AG04449 (cell line): Measurements from ENCODE around the gene NCAPH2.
A peak's percentile ranks its signal among the peaks of the same experiment; 100 is the strongest.

Source experiments
- CTCF ChIA-PET: fragments of 350-600 bp; formaldehyde crosslinking; extraction: SDS; loops from one replicate; lab custom pipeline; 2021; ENCODE audit warnings: antibody characterized with exemption; lab: Yijun Ruan, JAX
- POLR2A ChIA-PET: fragments of 400-600, 350-600 bp; formaldehyde crosslinking; extraction: SDS; loops from one replicate; lab custom pipeline; 2020; ENCODE audit warnings: antibody characterized with exemption, inconsistent platforms; lab: Yijun Ruan, JAX
- DNase-seq: peaks from one replicate; pipeline ENCODE4 v3.0.0-alpha.2; 2010; ENCODE audit warnings: low read depth, low spot score
- H3K4me3 ChIP-seq: 2 replicates; pipeline ENCODE4 v1.5.1; 2011; ENCODE audit warnings: low read depth, mild to moderate bottlenecking, control low read depth, low read length
- TF ChIP-seq, protein P1 (sequence below): IDR thresholded peaks from one replicate; pipeline ENCODE4 v1.5.1; 2011; ENCODE audit warnings: mild to moderate bottlenecking, moderate library complexity, low read length, control low read depth, inconsistent platforms; ENCODE audit not compliant: insufficient read depth; ENCODE audit errors: missing control alignments

The NCAPH2 gene

DNA sequence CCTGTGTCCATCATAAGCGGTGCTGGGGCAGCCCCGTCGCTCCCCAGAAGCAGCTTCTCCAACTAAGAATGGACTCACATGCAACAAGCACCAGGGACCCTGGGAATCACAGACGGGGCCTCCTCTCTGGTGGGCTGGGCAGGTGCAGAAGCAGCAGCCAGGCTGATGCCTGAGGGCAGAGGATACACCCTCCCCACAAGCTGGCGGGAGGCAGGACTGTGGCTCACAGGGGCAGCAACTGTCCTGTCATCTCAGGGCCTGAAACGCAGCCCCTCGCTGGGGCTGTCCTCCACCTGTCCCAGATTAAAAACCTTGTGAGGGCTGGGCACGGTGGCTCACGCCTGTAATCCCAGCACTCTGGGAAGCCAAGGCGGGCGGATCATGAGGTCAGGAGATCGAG is 30.1 kb upstream of the NCAPH2 start:
- CTCF ChIA-PET = interaction anchor here (2.0 kb wide), 1 partner anchor 48 kb away, joined by 8 read pairs; the partner anchor contains the start of gene SCO2
- TF ChIP-seq, protein P1, sequence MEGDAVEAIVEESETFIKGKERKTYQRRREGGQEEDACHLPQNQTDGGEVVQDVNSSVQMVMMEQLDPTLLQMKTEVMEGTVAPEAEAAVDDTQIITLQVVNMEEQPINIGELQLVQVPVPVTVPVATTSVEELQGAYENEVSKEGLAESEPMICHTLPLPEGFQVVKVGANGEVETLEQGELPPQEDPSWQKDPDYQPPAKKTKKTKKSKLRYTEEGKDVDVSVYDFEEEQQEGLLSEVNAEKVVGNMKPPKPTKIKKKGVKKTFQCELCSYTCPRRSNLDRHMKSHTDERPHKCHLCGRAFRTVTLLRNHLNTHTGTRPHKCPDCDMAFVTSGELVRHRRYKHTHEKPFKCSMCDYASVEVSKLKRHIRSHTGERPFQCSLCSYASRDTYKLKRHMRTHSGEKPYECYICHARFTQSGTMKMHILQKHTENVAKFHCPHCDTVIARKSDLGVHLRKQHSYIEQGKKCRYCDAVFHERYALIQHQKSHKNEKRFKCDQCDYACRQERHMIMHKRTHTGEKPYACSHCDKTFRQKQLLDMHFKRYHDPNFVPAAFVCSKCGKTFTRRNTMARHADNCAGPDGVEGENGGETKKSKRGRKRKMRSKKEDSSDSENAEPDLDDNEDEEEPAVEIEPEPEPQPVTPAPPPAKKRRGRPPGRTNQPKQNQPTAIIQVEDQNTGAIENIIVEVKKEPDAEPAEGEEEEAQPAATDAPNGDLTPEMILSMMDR = no peak
- DNase-seq = no peak
- POLR2A ChIA-PET = interaction anchor here (0.5 kb wide), 1 partner anchor 147 kb away, joined by 4 read pairs; no protein-coding TSS in a partner anchor
- no peak overlapping the region for H3K4me3 ChIP-seq

DNA sequence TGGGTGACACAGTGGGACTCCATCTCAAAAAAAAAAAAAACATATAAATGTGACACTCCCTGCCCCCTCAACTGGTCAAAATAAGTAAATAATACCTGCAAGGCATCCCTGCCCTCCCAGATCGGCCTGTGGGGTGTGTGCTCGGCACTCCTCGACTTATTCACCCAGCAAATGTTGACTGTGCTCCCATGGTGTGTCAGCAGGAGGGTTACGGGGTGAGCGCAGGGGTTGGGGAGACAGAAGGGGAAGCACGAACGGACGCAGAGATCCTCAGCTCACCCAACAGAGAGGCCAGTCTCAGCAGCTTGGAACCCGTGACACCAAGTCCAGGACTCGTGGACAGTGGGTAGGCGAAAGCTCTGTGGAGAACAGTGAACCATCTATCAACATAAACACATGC is 28.3 kb upstream of the NCAPH2 start:
- CTCF ChIA-PET = interaction anchor here (0.6 to 2.1 kb wide), 2 partner anchors 18 to 46 kb away, joined by 3 to 9 read pairs; no protein-coding TSS in a partner anchor
- POLR2A ChIA-PET = no interaction called here
- no peak for DNase-seq
- no peak overlapping the region for H3K4me3 ChIP-seq
- TF ChIP-seq, protein P1 = no peak

DNA sequence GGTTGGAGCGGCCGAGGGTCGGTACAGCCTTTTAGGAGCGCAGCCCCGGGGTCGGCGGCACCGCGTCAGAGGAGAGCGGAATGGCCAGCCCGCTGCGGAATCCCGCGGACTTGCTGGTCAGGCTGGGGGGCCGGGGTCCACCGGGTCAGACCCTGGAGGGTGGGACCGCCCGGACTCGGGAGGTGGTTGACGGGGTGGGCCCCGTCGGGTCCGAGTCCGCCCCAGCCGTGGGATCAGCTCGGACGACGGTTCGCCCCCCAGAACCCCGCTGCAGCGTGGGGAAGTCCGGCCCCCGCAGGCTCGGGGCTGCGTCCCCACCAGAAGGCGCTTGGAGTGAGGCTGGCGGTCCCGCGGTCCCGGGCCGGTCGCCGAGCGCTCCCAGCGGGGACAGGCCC is 27.0 kb upstream of the NCAPH2 start:
- ChIA-PET POLR2A (no interaction called here), CTCF (interaction anchor here (1.2 to 2.1 kb wide), 2 partner anchors 13 to 16 kb away, joined by 4 to 9 read pairs; no protein-coding TSS in a partner anchor)
- H3K4me3 ChIP-seq = peak overlapping the region; percentile 70
- TF ChIP-seq, protein P1 = no peak
- no peak for DNase-seq

DNA sequence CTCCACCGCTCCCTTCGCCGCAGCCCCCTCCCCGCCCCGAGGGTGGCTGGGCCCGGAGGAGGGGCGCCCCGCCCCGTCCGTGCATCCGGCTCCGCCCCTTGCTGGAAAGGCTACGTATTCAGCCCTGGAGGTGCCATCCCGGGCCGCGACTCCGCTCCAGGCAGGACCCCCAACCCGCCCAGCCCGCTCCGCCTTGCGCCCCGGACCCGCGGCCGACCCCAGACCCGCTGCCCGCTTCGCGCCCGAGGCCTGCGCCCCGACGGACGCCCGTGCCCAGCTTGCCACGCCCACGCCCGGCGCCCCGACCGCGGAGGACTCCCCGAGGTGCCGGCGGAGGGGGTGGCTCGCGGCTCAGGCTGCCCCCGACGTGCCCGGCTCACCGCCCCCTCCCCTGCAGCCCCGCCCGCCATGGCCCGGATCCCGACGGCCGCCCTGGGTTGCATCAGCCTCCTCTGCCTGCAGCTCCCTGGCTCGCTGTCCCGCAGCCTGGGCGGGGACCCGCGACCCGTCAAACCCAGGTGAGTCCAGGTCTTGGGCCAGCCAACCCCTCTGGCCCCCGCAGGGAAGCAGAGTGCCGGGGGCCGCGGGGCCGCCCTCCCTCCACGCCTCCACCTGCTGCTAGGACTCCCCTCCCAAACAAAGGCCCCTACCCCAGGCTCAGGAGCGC is 26.5 kb upstream of the NCAPH2 start, which contains the start of gene ADM2:
Gene ADM2 (plus strand): TSS at position 104 of the 667 bp plus-strand sequence. CDS start 305 bp downstream, at position 409.
- DNase-seq = no peak
- CTCF ChIA-PET = interaction anchor here (1.2 kb wide), 1 partner anchor 13 kb away, joined by 4 read pairs; no protein-coding TSS in a partner anchor
- POLR2A ChIA-PET = no interaction called here
- TF ChIP-seq, protein P1 = no peak
- H3K4me3 ChIP-seq = peak within 1 kb of the TSS; percentile 70

DNA sequence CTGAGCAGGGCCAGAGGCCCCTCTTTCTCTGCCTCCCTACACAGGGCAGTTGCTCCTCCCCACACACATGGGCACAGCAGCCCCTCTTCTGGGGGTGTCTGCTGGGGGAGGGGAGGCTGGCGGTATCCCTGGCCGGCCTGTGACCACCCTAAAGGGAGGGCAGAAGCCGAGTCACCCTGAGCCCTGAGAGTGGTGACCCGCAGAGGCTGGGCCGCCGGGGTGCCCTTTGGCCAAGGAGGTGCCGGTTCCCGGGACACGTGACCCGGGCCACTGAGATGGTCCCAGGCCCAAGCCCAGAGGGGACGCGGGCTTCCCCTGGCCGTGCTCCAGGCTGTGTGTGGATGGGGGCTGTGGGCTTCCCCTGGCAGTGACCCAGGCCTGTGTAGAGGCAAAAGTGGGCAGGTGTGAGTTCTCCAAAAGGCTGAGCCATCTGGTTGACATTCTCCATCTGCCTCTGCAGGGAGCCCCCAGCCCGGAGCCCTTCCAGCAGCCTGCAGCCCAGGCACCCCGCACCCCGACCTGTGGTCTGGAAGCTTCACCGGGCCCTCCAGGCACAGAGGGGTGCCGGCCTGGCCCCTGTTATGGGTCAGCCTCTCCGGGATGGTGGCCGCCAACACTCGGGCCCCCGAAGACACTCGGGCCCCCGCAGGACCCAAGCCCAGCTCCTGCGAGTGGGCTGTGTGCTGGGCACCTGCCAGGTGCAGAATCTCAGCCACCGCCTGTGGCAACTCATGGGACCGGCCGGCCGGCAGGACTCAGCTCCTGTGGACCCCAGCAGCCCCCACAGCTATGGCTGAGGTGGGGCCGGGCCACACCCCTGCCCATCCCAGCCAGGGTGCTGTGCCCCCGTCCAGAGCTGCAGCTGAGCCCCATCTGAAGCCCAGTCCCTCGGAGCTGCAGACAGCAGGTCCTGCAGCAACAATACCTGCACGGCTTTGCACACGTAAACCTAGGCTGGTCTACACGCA is 25.6 kb upstream of the NCAPH2 start:
- POLR2A ChIA-PET = no interaction called here
- no peak for DNase-seq
- CTCF ChIA-PET = interaction anchor here (0.8 to 1.2 kb wide), 3 partner anchors 12 to 141 kb away, joined by 3 to 4 read pairs (median 3); no protein-coding TSS in a partner anchor
- TF ChIP-seq, protein P1 = no peak
- peak overlapping the region; percentile 70 for H3K4me3 ChIP-seq
